CD4-positive, alpha-beta T cell treated with Interleukin-4 for 4 hours (primary cell): ENCODE results near the gene TMPRSS6.

Experiments used
- DNase-seq: peaks from one replicate; pipeline ENCODE4 v3.0.0-alpha.2; 2020

The TMPRSS6 gene

DNA sequence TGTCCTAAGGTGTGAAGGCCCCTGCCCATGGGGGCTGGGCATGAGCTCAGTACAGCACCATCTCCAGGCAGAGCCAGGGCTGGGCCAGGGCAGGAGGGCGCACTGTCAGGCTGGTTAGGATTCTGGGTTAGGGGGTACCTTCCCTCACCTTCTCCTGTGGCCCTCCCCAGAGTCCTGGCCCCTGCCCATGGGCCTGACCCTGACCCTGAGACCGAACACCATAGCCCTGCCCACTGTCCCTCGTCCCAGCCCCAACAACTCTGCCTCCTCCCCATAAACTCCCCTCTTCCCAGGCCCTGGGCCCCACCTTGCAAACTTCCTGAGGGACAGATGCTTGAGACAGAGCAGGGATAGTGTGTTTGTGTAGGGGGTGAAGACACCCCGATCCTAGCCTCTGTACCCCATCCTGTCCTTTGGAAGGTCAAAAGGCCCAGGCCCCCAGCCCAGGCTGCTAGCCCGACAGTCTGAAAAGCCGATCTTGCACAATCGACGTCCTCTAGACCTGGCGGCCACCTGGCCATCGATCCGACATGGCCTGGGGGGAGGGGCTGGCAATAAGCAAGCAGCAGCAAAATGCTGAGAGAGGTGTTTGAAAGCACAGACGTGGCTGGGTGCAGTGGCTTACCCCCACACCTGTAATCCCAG lies 2.7 kb upstream of the TMPRSS6 start:
- DNase-seq = no peak

DNA sequence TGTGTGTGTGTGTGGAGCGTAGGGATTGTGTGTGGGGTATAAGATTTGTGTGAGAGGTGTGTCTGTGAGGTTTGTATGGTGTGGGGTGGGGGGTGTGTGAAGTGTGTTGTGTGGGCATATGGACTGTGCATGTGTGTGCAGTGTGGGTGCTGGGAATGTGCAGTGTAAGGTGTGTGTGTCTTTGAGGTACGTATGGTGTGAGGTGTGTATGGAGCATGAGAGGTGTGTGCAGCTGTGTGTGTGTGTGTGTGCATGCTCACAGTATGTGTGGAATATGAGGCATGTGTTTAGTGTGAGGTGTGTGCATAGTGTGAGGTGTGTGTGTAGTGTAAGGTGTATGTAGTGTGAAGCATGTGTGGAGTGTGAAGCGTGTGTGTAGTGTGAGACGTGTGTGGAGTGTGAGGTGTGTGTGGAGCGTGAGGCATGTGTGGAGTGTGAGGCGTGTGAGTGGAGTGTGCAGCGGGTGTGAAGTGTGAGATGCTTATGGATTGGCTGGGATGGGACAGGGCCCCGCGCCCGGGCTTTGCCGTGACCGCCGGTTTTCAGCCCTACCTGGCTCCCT lies 1.7 kb upstream of the TMPRSS6 start:
- no peak for DNase-seq

DNA sequence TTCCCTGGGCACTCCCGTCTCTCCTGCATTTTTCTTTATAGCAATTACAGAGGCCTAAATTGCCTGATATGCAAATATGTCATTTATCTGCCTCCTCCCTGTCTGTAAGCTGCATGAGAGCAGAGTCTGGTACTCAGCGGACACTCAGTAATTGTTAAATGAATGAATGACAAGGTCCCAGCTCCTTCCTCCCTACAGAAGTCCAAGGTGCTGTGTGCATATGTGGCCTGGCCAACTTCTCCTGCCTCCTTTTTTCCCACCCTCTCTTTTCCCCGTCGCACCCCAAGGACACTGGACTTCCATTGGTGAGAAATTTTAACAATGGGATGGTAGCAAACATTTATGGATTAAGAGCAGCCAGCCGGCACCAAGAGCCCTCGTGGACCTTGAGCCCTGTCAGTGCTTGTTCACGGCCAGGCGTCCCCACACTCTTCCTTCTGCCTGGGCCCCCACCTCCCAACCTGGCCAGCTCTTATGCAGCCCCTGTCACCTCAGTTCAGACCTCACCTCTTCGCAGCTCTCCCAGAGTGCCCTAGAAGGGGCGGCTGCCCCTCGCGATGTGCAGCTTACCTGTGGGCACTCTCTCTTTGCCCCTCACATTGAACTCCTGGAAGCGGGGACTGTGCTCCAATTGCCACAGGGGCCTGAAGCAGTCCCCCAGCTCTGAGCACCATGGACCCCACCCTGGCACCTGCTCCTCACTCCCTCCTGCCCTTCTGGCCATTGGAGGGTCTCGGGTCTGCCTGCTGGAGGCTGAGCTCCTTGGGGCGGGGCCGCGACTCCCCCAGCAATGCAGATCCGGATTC lies 1.5 kb downstream of the TMPRSS6 start:
- DNase-seq = no peak

DNA sequence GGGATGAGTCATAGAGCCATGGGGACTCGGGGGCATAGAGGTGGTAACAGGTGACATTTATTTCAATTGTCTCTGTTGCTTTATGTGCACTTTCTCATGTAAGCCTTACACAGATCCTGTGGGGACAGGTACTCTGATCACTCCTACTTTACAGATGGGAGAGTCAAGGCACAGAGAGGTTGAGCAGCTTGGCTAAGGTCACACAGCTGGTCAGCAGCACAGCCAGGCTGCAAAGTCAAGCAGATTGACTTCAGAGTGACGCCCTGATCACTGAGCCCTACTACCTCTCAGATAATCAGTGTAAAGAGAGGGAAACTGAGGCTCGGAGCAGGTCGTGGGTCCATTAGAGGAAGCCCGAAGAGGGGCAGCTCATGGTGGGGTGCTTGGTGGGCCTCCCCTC lies 3.5 kb downstream of the TMPRSS6 start:
- no peak for DNase-seq

DNA sequence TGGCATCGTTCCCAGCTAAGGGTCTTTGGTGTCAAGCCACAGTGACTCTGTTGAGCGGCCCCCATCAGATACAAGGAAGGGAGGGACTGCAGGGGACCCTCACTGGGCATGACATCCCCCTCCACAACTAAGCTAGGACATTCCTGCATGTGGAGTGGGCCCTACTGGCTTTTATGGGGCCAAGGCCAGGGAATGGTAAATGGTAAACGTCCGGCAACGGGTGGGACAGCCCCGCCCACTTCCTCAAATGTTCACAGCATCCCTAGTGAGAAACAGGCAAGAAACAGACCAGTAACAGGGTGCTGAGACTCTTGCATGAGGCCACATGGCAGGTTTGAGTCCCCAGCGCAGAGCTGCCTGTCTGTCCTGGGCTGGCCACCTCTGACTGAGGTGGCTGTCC lies 4.4 kb downstream of the TMPRSS6 start:
- no peak for DNase-seq

DNA sequence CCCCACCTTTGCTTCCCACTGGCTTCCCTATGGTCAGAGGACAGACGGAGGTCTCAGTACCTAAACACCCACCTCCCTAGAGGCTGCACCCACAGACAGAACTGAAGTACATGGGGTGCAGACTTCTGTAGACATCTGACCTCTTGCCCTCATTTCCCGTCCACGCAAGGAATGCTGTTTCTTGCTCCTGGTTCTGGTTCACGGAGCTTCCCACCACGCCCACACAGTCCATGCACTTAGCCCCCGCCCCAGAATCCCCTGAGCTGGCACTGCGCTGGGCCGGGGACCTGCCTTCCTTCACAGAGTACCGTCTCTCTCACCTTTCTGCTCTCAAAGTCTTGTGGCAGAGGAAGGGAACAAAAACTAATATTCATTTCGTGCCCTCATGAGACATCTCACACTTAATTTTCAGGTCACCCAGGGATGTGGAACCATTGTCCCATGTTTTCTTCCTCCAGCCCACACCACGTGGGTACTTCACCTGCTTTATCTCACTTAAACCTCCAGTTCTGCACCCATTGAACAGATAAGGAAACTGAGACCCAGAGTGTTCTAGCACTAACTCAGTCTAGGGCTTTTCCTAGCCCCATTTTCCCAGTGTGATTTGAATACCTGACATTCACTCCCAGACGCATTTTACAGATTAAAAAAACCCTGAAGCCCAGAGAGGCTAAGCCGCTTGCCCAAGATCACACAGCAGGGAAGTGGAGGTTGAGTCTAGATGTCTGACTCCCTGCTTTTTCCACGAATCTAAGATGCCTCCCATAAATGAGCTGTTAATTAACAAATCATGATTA lies 5.7 kb downstream of the TMPRSS6 start:
- DNase-seq = no peak

DNA sequence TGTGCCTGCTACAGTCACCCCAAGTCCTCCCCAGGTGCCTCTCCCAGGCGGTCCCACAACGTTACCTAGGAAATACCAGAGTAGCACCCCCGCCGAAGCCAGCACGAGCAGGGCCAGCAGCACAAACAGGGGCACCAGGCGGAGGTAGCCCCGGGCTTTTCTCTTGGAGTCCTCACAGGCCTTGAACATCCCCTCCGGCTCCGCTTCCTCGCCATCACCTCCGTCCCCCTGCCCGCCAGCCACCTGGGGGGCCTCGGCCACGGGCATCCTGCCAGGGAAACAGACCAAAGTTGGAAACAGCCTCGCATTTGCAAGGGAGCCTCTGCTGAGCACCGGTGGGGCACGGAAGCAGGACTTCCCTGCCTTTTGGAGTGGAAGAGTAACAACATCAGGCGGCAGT lies 6.4 kb downstream of the TMPRSS6 start:
- no peak for DNase-seq

DNA sequence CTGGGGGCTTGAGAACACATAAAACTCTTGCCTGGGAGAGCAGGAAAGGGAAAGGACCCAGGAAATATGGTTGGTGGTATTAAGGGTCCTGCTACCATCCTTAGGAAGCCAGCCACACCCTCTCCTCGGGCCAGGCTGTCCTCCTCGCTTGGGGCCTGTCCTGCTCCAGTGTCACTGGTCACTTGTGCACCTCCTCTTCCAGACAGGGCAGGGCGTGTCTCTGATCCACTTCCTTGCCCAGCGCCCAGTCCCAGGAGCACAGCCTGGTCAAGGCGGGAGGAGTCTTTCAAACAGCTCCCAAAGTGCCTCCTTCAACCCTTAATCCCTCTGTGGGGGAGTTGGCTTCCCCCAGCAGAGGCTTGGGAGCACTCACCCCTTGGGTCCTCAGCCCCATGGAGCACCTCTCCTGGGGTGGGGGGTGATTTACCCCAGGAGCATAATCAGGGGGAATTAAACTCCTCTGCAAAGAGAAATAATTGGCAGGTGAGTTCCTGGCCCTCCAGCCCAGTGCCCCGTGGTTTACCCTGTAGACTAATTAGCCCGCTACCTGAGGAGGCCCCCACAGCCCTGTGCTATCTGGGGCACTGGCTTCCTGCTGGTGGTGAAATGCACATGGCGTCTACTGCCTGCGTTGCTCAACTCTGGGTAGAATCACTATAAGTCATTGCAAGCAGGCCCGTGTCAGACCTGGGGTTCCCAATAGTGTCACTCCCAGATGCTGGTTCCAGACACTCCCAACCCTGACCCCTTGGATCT lies 8.0 kb downstream of the TMPRSS6 start:
- DNase-seq = no peak

DNA sequence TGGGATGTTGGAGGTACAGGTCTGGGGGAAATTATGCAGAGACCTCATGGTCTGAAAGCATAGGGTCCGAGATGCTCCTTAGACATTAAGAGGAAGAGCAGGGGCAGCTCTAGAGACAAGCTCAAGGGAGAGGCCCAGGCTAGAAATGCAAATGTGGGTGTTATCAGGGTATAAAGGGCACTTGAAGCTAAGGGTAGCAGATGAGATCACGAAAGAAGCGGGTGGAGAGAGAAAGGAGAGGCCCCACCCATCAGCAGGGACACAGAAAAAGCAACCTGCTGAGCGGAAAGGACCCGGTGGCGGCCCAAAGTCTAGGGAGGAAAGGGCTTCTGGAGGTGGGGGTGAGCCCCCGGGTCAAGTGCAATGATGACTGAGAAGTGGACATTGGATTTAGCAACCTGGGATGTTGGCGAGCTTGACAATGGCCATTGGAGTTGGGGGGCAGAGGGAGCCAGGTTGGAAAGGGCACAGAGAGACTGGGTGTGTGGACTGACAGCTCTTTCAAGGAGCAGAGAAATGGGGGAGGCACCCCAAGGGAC lies 8.9 kb downstream of the TMPRSS6 start:
- peak; percentile 14 for DNase-seq

DNA sequence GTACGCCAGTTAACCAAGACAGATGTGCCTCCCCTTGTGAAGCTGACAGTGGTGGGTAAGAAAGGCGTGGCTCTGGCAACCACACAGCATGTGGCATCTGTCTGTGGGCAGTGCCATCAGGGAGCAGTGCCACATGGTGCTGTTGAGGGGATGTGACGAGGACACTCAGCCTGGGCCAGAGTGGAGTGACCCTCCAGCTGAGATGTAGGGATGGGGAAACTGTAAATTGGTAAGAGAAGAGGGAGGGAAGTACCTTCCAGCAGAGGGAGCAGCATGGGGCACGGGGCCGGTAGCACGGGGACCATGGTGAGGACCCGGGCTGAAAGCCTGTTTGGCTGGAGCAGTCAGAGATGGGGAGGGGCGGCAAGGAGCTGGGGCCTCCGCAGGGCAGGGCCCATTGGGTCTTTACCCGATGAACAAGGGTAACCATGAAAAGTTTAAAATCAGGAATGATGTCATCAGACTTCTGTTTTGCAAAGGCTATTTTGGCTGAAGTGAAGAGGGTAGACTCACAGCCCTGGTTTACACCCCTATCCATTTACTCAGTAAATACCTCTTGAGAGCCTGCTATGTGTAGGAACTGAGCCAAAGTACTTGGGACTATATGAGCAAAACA lies 10.4 kb downstream of the TMPRSS6 start:
- DNase-seq = no peak

DNA sequence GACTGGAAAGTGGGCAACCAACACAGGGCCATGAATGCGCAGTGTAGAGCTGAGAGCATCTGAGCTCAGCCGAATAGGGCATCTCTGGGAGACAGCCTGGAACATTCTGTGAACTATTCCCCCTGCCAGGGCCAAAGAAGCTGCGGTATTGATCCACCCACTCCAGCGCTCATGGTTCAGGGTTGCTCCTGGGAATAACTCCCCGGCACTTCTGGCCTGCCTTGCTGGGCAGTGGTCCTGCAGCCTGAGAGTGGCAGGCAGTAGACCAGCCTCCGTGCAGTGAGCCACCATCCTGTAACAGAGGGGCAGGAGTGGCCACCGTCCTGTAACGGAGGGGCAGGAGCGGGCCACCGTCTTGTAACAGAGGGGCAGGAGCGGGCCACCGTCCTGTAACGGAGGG lies 12.2 kb downstream of the TMPRSS6 start:
- DNase-seq = no peak

DNA sequence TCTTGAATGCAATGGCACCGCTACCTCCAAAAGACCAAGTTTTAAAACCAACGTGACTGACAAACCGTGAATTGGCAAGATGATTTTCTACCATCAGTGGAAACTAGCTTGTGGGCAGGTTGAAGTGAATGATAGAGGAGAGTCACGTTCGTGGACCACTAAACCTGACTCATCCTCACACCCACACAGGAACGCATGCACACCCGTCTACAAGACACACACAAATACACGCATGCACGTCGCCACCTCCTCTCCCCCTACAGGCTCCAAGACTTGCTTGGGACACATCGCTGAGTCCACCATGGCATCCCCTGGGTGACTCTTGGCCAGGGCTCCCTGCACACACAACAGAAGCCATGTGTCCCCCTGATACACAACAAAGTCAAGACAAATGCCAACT lies 14.4 kb downstream of the TMPRSS6 start:
- DNase-seq = peak; percentile 15

DNA sequence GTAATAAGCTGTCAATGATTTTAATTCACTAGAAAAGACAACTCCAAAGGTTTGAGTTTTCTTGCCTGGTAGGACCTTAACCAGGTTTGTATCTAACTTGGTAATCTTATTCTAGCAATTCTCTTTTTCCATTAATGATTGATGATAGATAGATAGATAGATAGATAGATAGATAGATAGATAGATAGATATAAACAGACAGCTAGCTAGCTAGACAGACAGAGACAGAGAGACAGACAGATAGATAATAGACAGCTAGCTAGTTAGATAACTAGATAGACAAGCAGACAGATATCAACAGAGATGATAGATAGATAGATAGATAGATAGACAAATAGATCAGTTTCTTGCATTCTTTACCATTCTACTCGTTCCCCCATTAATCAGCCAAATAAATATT lies 15.3 kb downstream of the TMPRSS6 start:
- DNase-seq = no peak

DNA sequence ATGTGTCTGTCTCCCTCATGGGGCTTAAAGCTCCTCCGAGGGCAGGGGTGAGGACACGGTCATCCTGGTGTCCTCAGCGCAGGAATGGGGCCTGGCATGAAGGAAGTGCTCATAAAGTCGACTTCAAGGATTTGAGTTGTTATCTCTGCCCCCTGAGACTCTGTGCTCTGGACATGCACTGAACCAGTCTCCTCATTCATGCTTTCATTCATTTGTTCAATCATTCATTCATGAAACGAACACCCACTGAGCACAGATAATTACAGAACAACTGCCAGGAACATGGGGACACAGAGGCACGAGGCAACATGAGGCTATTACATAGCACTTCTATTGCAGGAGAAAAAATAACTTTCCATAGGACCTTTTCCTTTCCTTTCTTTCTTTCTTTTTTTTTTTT lies 16.5 kb downstream of the TMPRSS6 start:
- no peak for DNase-seq

DNA sequence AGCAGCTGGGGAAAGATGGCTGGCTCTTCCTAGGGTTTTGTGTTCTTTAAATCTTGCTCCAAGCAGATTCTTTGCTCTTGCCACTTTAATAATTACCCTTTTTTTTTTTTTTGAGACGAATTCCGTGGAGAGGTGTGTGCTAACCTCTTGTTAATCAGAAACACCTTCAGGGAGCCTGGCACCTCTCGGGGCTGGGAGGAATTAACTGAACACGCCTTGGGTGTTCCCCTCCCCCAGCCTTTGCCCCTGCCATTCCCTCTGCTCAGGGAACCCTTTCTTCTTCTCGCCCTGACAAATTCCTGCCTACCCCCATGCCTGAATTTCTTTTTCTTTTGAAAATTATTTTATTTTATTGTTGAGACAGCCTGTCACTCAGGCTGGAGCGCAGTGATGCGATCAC lies 17.5 kb downstream of the TMPRSS6 start:
- no peak for DNase-seq

DNA sequence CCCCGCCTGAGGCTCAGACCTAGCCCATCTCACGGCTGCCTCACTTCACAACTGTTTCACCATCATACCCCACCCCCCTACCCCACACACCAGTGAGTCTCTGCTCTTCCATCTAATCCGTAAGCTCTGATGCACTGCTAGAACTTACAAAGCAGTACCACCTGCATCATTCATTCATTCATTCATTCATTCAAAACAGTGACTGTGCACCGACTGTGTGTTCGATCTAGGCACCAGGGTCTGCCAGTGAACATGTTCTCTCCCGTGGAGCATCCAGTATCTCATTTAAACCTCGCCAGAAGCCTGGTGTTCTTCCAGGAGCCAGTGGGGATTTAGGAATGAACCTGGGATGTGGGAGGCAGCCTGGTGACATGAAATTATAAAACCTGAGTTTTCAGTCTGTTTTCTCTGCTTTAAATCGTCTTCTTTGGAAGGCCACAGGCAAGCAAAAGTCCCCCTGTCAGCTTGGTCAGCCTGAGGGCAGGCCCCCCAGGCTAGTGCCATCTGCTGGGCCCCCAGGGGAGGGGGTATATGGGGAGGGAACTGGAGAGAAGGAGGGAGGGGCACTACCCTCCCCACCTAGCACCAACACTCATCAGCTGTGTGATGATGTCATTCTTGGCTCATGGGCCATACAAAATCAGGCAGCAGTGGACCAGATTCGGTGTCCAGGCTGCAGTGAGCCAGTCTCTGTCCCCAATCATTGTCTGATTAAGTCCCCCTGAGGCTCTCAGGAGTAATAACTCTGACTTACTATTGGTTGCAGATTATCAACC lies 18.4 kb downstream of the TMPRSS6 start:
- DNase-seq = no peak

DNA sequence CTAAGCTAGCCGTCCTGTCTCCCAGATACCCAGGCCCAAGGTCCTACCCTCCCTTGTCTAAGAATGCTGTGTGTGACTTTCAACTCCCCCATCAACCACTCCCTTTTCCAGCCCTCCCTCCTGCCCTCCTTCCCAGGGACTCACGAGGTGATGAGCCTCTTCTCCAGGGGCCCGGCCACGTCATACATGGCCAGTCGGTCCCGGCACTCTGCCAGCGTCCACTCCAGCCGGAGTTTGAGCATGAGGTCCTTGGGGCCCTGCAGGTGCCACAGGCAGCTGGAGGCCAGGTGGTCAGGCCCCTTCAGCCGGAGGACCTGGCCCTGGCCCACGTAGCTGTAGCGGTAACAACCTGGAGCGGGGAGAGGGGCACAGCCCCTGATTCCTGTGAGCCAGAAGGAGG lies 20.1 kb downstream of the TMPRSS6 start:
- DNase-seq = no peak

DNA sequence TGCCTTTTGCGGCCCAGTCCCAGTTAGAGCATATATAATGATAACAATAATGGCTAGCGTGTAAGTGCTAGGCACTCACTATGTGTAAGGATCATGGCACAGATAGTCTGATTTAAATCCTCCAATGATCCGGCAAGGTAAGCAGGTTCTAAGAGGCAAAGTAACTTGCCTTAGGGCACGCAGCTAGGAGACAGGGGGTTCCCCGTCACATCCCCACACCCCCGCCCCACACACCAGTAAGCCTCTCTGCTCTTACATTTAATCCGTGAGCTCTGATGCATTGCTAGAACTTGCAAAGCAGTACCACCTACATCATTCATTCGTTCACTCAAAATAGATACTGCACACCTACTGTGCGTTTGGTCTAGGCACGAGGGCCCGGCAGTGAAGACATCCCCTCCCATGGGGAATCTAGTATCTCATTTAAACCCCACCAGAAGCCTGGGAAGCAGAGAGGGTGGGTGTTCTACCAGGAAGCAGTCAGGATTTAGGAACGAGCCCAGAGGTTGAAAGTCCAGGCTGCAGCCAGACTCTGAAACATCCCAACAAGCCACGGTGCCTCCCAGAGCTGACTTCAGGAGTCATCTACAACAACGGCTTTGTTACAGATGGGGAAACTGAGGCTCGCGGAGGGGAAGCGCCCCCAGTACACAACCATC lies 20.6 kb downstream of the TMPRSS6 start:
- DNase-seq = no peak

DNA sequence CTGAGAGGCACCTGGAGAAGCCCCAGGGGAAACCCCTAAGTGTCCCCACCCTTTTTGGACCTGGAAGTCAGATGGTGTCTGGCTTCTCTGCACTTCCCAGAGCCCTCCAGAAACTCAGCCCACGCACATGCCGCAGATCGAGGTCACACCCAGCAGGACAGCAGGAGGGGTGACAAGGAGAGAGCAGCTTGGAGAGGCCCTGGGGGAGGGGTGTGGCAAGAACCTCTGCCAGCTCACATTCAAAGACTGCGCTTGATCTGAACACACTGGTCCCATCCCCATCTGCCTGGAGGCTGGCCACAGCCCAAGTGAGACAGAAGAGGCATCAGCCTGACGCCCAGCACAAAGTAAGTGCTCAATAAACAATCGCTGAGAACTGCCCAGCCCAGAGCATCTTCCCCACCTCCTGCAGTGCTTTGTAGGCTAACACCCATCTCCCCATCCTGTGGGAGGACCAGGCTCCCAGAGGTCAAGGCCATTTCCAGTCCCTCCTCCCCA lies 21.4 kb downstream of the TMPRSS6 start:
- DNase-seq = no peak

DNA sequence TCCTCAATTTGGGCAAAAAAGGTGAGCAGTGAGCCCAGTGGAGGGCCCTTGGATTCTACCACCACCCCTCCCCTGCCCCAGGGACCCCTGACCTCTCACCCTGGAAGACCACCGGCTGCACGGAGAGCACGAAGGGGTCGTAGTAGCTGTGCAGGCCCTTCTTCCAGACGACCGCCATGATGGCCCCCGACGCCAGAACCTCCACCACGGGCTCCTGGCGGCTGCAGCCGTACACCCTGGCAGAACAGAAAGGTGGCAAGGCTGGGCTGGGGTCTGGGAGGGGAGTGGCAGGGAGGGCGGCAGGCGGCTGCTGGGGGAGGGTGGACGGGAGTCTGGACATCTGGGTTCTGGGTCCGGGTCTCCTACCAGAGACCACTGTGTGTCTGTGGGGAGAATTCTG lies 23.3 kb downstream of the TMPRSS6 start:
- DNase-seq = no peak

DNA sequence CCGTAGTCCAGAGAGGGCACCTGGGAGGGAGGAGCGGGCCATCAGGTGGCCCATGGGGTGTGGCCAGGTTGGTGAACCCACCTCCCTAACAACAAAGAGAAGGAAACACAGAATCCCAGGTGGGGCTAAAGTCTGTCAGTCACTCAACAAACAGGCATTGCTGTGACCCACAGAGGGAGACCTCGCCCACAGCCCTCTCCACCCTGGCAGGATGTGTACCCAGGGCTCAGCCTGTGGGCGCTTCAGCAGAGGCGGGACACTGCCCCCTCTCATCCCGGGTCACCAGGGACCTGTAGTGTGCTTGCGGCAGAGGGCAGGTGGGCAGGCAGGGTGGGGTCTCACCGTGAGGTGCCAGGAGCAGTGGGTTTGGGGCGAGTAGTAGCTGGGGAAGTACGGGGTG lies 25.1 kb downstream of the TMPRSS6 start:
- DNase-seq = no peak
